BLaER1 treated with 17β-estradiol and CSF1 and Interleukin-3, amounts not matched to agents 10 nM and 100 nM (cell line): Measurements from ENCODE around the gene LRFN4.

Source experiments
- H3K27ac ChIP-seq, 11 experiments: shearing (Covaris generic); formaldehyde crosslinking; 2 replicates each; pipeline ENCODE4 v1.8.1; 2022
- H3K27me3 ChIP-seq, 11 experiments: shearing (Covaris generic); formaldehyde crosslinking; 2 replicates each; pipeline ENCODE4 v1.8.1; 2022
- H3K36me3 ChIP-seq, 11 experiments: shearing (Covaris generic); formaldehyde crosslinking; 2 replicates each; pipeline ENCODE4 v1.8.1; 2022
- H3K4me1 ChIP-seq, 10 experiments: shearing (Covaris generic); formaldehyde crosslinking; 2 replicates each; pipeline ENCODE4 v1.8.1; 2022
- H3K4me2 ChIP-seq, 11 experiments: shearing (Covaris generic); formaldehyde crosslinking; 2 replicates each; pipeline ENCODE4 v1.8.1; 2022
- H3K4me3 ChIP-seq, 10 experiments: shearing (Covaris generic); formaldehyde crosslinking; 2 replicates each; pipeline ENCODE4 v1.8.1; 2022
- H3K9ac ChIP-seq, 11 experiments: shearing (Covaris generic); formaldehyde crosslinking; 2 replicates each; pipeline ENCODE4 v1.8.1; 2022
- H3K9me3 ChIP-seq, 11 experiments: shearing (Covaris generic); formaldehyde crosslinking; replicated peaks in 1 of 11; 2 replicates each; pipeline ENCODE4 v1.8.1; 2022
- H4K20me1 ChIP-seq, 11 experiments: shearing (Covaris generic); formaldehyde crosslinking; 2 replicates each; pipeline ENCODE4 v1.8.1; 2022
- Cebpa-rat ChIP-seq, 11 experiments: shearing (Covaris generic); IDR thresholded peaks; 2 replicates each; pipeline ENCODE4 v1.8.1; 2022

The LRFN4 gene

GRCh38 chr11:66848671-66849500 lies 8.0 kb upstream of the LRFN4 start:
- Histone ChIP-seq H3K36me3 (peaks cover 35 to 63% (median 47%) of the 10 kb centered on the region in 11 experiments), H3K27me3 (no peaks in the 10 kb centered on the region), H3K9ac (no peak overlapping the region), H4K20me1 (peaks cover 0 to 32% (median 20%) of the 10 kb centered on the region in 11 experiments; a peak in 14 of 22 replicates), H3K9me3 (no peaks in the 10 kb centered on the region), H3K4me2 (no peak overlapping the region), H3K4me1 (peaks cover 35 to 72% (median 62%) of the 10 kb centered on the region in 10 experiments), H3K4me3 (no peak overlapping the region), H3K27ac (no peak overlapping the region)
- no peak for TF ChIP-seq Cebpa-rat (IDR thresholded peaks at IDR 0.05)

DNA sequence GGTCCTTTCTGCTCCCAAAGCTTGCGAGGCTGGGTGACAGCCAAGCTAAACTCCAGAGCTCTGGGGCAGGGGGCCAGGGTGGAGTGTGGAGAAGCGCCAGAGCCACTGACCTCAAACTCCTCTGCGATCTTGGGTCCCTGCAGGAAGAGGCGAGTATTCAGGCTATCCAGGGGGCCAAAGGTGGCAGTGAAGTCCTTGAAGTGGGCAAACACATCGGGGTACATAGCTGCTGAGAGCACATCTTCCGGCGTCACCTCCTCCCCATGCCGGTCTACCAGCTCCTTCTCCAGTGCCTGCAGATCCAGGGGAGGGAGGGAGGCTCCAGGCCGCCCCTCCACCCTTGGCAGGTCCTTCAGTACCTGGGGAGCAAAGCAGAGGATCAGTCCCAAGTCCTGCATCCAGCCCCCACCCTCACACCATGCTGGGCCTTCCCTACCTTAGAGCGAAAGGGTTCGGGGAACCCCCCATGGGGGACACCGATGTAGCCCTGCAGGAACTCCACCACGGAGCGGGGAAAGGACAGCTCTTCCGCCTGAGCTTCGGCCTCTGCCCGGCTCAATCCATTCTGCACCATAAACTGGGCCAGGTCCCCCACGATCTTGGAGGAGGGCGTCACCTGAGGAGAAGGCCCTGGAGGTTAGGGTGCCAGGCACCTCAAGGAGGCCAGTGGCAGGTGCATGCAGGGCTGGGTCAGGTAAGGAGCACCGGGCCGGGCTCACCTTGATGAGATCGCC lies 7.2 kb upstream of the LRFN4 start:
- Histone ChIP-seq H3K36me3 (peaks cover 34 to 58% (median 46%) of the 10 kb centered on the region in 11 experiments), H3K4me3 (no peak overlapping the region), H3K4me1 (peaks cover 35 to 72% (median 62%) of the 10 kb centered on the region in 10 experiments), H3K4me2 (no peak overlapping the region), H3K27ac (no peak overlapping the region), H3K9ac (no peak overlapping the region), H4K20me1 (peaks cover 0 to 24% (median 12%) of the 10 kb centered on the region in 11 experiments; a peak in 13 of 22 replicates), H3K9me3 (no peaks in the 10 kb centered on the region), H3K27me3 (no peaks in the 10 kb centered on the region)
- TF ChIP-seq Cebpa-rat (IDR thresholded peaks at IDR 0.05): no peak

GRCh38 chr11:66850235-66850587 lies 6.7 kb upstream of the LRFN4 start:
- peaks cover 28 to 53% (median 41%) of the 10 kb centered on the region in 11 experiments for H3K36me3 ChIP-seq
- no peak for TF ChIP-seq Cebpa-rat (IDR thresholded peaks at IDR 0.05)

GRCh38 chr11:66850588-66851238 lies 6.2 kb upstream of the LRFN4 start:
- Histone ChIP-seq H3K27ac (peak overlapping the region in 9 of 11 experiments; percentile 53 to 100 (median 99); a peak in 16 of 22 replicates), H3K4me1 (peaks cover 44 to 72% (median 63%) of the 10 kb centered on the region in 10 experiments), H3K4me2 (peak overlapping the region; percentile 45 to 87 (median 69)), H3K9me3 (no peaks in the 10 kb centered on the region), H4K20me1 (peaks cover 0 to 13% (median 4%) of the 10 kb centered on the region in 11 experiments; a peak in 9 of 22 replicates), H3K27me3 (no peaks in the 10 kb centered on the region), H3K9ac (peak overlapping the region in 5 of 11 experiments; percentile 50 to 98 (median 71); a peak in 6 of 22 replicates), H3K4me3 (no peak overlapping the region), H3K36me3 (peaks cover 23 to 48% (median 36%) of the 10 kb centered on the region in 11 experiments)
- no peak for TF ChIP-seq Cebpa-rat (IDR thresholded peaks at IDR 0.05)

More at GRCh38 chr11:66850235-66850587, 6.7 kb upstream of the LRFN4 start:
- Histone ChIP-seq H3K4me2 (peak overlapping the region in 2 of 11 experiments; percentile 53 to 69; a peak in 3 of 22 replicates), H4K20me1 (peaks cover 0 to 18% (median 6%) of the 10 kb centered on the region in 11 experiments; a peak in 11 of 22 replicates), H3K4me1 (peaks cover 38 to 72% (median 62%) of the 10 kb centered on the region in 10 experiments), H3K9ac (no peak overlapping the region), H3K27ac (peak overlapping the region in 6 of 11 experiments; percentile 72 to 100 (median 99); a peak in 5 of 22 replicates), H3K9me3 (no peaks in the 10 kb centered on the region), H3K27me3 (no peaks in the 10 kb centered on the region), H3K4me3 (no peak overlapping the region)

- no peak overlapping the region for H3K4me3 ChIP-seq
- TF ChIP-seq Cebpa-rat (IDR thresholded peaks at IDR 0.05): no peak
- H3K9ac ChIP-seq: peak overlapping the region in 6 of 11 experiments; percentile 50 to 98 (median 62); a peak in 8 of 22 replicates
- H3K27me3 ChIP-seq: no peaks in the 10 kb centered on the region
- H3K9me3 ChIP-seq: no peaks in the 10 kb centered on the region
- H3K4me2 ChIP-seq: peak overlapping the region; percentile 45 to 87 (median 69)
- peaks cover 18 to 43% (median 30%) of the 10 kb centered on the region in 11 experiments for H3K36me3 ChIP-seq
- H4K20me1 ChIP-seq: peaks cover 0 to 9% (median 0%) of the 10 kb centered on the region in 11 experiments; a peak in 7 of 22 replicates
- H3K4me1 ChIP-seq: peaks cover 46 to 69% (median 60%) of the 10 kb centered on the region in 10 experiments
- H3K27ac ChIP-seq: peak overlapping the region in 9 of 11 experiments; percentile 53 to 100 (median 99); a peak in 17 of 22 replicates
These were observed 5.6 kb upstream of the LRFN4 start for GRCh38 chr11:66851239-66851596.

DNA sequence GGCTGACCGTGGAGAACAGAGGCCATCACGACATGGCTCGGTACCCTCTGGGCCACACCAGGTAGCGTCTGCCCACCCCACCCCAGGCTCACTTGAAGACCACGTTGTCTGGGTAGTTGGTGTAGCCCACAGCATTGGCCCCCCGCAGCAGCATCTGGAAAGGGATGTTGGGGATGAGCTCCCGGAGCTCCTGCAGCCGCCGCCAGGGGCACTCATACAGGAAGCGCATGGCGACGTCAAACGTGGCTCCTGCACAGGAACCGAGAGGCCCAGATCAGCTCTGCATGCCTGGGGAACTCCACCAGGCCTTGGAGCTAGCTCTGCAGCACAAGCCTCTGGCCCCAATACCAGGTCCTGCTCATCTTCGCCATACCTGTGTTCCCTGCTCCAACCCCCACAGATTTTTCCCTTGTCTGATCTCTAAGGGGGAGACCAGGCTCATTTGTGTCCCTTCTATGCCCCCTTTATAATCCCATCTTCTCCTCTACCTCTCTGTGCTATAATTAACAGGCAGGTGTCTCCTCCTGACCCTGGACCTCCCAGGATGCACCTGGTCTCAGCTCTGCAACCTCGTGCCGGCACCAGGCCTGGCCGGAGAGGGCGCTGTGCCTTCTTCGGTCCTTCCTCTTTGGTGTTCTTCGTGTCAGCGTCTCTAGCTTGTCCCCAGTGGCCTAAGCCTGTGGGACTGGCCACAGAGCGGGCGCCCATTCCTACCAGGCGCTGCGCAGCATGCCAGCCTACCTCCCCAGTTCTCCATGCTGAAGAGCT lies 5.0 kb upstream of the LRFN4 start:
- no peak for TF ChIP-seq Cebpa-rat (IDR thresholded peaks at IDR 0.05)
- Histone ChIP-seq H3K4me2 (peak overlapping the region; percentile 45 to 87 (median 69)), H4K20me1 (peaks cover 0 to 2% (median 0%) of the 10 kb centered on the region in 11 experiments; a peak in 3 of 22 replicates), H3K36me3 (peaks cover 12 to 36% (median 24%) of the 10 kb centered on the region in 11 experiments), H3K27ac (peak overlapping the region in 9 of 11 experiments; percentile 53 to 100 (median 99); a peak in 18 of 22 replicates), H3K9me3 (no peaks in the 10 kb centered on the region), H3K4me1 (peaks cover 46 to 62% (median 54%) of the 10 kb centered on the region in 10 experiments), H3K4me3 (no peak overlapping the region), H3K27me3 (no peaks in the 10 kb centered on the region), H3K9ac (peak overlapping the region in 9 of 11 experiments; percentile 9 to 98 (median 54); a peak in 15 of 22 replicates)

GRCh38 chr11:66852466-66853241 lies 4.2 kb upstream of the LRFN4 start:
- TF ChIP-seq Cebpa-rat (IDR thresholded peaks at IDR 0.05): no peak
- peak overlapping the region; percentile 45 to 99 (median 70) for H3K4me2 ChIP-seq
- H3K4me3 ChIP-seq: no peak overlapping the region
- H3K9me3 ChIP-seq: no peaks in the 10 kb centered on the region
- peaks cover 8 to 31% (median 19%) of the 10 kb centered on the region in 11 experiments for H3K36me3 ChIP-seq
- peak overlapping the region in 6 of 11 experiments; percentile 50 to 99 (median 71); a peak in 11 of 22 replicates for H3K9ac ChIP-seq
- peak overlapping the region in 9 of 11 experiments; percentile 53 to 100 (median 99); a peak in 18 of 22 replicates for H3K27ac ChIP-seq
- no peaks in the 10 kb centered on the region for H3K27me3 ChIP-seq
- peaks cover 49 to 59% (median 54%) of the 10 kb centered on the region in 10 experiments for H3K4me1 ChIP-seq
- H4K20me1 ChIP-seq: peaks cover 0 to 4% (median 3%) of the 10 kb centered on the region in 11 experiments; a peak in 15 of 22 replicates
